ENCODE measurements around the gene HIF3A. TPM values are rescaled to one million over a fixed set of nuclear protein-coding genes. Genes with fewer than 3 reads are reported as not detected.
A peak's percentile ranks its signal among the peaks of the same experiment; 100 is the strongest.

The HIF3A gene
- total RNA-seq, 1 experiment from 2014 or later = 0.98 TPM

DNA sequence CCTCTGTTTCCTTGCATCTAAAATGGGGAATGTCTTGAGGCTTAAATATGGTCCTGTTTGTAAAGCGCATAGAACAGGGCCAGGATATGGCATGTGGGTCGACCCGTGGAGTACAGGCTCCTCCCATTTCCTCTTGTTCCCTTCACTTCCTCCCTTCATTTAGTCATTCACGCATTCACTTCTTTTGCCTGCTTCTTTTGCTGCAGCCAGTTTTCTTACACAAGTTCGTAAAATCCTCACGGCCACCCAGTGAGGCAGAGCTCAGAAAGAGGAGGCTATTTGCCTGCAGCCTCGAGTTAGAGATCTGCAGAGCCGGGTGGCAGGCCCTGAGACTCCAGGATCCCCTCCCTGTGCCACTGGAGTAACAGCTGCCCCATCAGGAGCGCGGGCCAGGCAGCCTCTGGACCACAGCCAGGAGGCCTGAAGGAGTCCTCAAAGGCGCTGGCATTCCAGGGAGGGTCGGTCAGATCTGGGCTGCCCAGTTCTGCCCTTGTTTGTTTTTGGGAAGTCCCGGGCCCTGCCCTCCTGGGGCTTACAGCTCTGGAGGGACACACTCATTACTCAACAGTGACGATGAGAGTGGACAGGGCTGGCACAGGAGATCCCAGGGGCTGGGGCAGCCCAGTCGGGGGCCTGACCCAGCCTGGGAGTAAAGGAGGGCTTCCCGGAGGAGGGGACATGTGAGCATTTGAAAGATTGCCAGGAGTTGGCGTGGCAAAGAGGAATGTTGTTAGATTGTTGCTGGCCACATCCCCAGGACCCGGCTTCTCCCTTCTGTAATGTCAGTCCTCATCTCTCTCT, 54.6 kb downstream of the HIF3A start:
- RAD21 ChIA-PET (ENCODE audit: low non-redundant PET in 1 of 2, low total read pairs in 2 of 2, uncharacterized antibody in 2 of 2, unreplicated experiment in 2 of 2) = no interaction called here
- POLR2A ChIA-PET = no interaction called here
- BruUV-seq (replicated peaks) = no TSS peak
- TF ChIP-seq ZFX (IDR thresholded peaks at IDR 0.05) = no peak
- TF ChIP-seq YY1 (IDR thresholded peaks at IDR 0.05; ENCODE audit: extremely low read depth, insufficient replicate concordance, low read depth, low read length) = no peak
- TF ChIP-seq RAD21 (IDR thresholded peaks at IDR 0.05; ENCODE audit: low read depth) = no peak
- Histone ChIP-seq H3K4me1 (ENCODE audit: control insufficient read depth in 1 of 2, insufficient read depth in 2 of 2, low read length in 2 of 2) (peaks cover 0 to 38% of the 10 kb centered on the region in 2 experiments; a peak in 2 of 4 replicates), H3K4me3 (replicated peaks in 1 of 2; ENCODE audit: low read depth in 1 of 2, low read length in 2 of 2) (no peak overlapping the region), H3K79me2 (ENCODE audit: insufficient read depth, low read length) (peaks cover 69% of the 10 kb centered on the region), H3K4me2 (ENCODE audit: low read length) (no peak overlapping the region), H3K36me3 (ENCODE audit: control insufficient read depth in 1 of 2, insufficient read depth in 2 of 2, low read length in 2 of 2) (peaks cover 16 to 18% of the 10 kb centered on the region in 2 experiments; a peak in 3 of 4 replicates), H3K9me2 (ENCODE audit: insufficient read depth) (no peaks in the 10 kb centered on the region), H3K9ac (ENCODE audit: low read length) (no peak overlapping the region), H4K20me1 (ENCODE audit: insufficient read depth) (no peaks in the 10 kb centered on the region), H3K9me3 (ENCODE audit: control insufficient read depth in 1 of 2, insufficient read depth in 1 of 2, low read depth in 1 of 2, low read length in 2 of 2) (no peaks in the 10 kb centered on the region), H3K27ac (ENCODE audit: low read depth, low read length) (peak overlapping the region; percentile 25; the same call in 1 of the 2 replicates), H3K27me3 (ENCODE audit: insufficient read depth, low read length) (no peaks in the 10 kb centered on the region), H2AFZ (ENCODE audit: low read depth, low read length, poor library complexity, severe bottlenecking) (no peak overlapping the region)
- ATAC-seq (no peak), DNase-seq (ENCODE audit: low read depth, low spot score) (no peak)
- CTCF ChIA-PET = no interaction called here
- intact Hi-C loops (cut with micrococcal nuclease) = no loop called here

DNA sequence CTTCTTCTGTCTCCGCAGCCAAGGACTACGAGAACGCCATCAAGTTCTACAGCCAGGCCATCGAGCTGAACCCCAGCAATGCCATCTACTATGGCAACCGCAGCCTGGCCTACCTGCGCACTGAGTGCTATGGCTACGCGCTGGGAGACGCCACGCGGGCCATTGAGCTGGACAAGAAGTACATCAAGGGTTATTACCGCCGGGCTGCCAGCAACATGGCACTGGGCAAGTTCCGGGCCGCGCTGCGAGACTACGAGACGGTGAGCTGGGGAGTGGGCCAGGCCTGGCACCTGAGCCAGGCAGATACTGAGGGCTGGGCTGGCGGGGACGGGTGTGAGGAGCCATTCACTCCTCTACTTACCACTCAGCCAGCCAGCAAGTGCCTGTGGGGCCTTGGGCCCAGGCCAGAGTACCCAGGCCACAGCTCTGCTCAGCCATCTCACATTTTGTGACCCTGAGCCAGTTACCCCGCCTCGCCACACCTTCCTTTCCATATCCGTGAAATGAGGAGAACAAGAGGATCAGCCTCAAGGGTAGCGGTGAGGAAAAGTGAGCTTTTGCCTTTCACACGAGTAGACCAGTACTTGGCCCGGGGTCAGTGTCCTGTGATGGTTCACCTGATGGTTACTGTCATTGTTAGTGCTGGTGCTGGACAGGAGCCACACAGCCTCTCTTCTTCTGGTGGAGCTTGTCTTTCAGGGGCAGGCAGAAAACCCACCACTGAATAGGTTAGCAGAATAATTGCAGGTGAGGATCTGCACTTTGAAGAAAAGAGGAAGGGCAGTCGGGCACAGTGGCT, 57.1 kb downstream of the HIF3A start:
- POLR2A ChIA-PET = no interaction called here
- Histone ChIP-seq H4K20me1 (ENCODE audit: insufficient read depth) (no peaks in the 10 kb centered on the region), H3K4me2 (ENCODE audit: low read length) (no peak overlapping the region), H3K79me2 (ENCODE audit: insufficient read depth, low read length) (peaks cover 73% of the 10 kb centered on the region), H3K4me3 (replicated peaks in 1 of 2; ENCODE audit: low read depth in 1 of 2, low read length in 2 of 2) (no peak overlapping the region), H3K4me1 (ENCODE audit: control insufficient read depth in 1 of 2, insufficient read depth in 2 of 2, low read length in 2 of 2) (peaks cover 0 to 21% of the 10 kb centered on the region in 2 experiments; a peak in 1 of 4 replicates), H3K9ac (ENCODE audit: low read length) (no peak overlapping the region), H3K27me3 (ENCODE audit: insufficient read depth, low read length) (no peaks in the 10 kb centered on the region), H2AFZ (ENCODE audit: low read depth, low read length, poor library complexity, severe bottlenecking) (no peak overlapping the region), H3K9me2 (ENCODE audit: insufficient read depth) (no peaks in the 10 kb centered on the region), H3K36me3 (ENCODE audit: control insufficient read depth in 1 of 2, insufficient read depth in 2 of 2, low read length in 2 of 2) (peaks cover 19 to 36% of the 10 kb centered on the region in 2 experiments; a peak in 3 of 4 replicates), H3K27ac (ENCODE audit: low read depth, low read length) (no peak overlapping the region), H3K9me3 (ENCODE audit: control insufficient read depth in 1 of 2, insufficient read depth in 1 of 2, low read depth in 1 of 2, low read length in 2 of 2) (no peaks in the 10 kb centered on the region)
- CTCF ChIA-PET = no interaction called here
- RAD21 ChIA-PET (ENCODE audit: low non-redundant PET in 1 of 2, low total read pairs in 2 of 2, uncharacterized antibody in 2 of 2, unreplicated experiment in 2 of 2) = no interaction called here
- intact Hi-C loops (cut with micrococcal nuclease) = no loop called here
- DNase-seq (ENCODE audit: low read depth, low spot score) = no peak
- no TSS peak for BruUV-seq (replicated peaks)
- no peak for ATAC-seq
- TF ChIP-seq RAD21 (IDR thresholded peaks at IDR 0.05; ENCODE audit: low read depth) = no peak
- TF ChIP-seq, protein P1, sequence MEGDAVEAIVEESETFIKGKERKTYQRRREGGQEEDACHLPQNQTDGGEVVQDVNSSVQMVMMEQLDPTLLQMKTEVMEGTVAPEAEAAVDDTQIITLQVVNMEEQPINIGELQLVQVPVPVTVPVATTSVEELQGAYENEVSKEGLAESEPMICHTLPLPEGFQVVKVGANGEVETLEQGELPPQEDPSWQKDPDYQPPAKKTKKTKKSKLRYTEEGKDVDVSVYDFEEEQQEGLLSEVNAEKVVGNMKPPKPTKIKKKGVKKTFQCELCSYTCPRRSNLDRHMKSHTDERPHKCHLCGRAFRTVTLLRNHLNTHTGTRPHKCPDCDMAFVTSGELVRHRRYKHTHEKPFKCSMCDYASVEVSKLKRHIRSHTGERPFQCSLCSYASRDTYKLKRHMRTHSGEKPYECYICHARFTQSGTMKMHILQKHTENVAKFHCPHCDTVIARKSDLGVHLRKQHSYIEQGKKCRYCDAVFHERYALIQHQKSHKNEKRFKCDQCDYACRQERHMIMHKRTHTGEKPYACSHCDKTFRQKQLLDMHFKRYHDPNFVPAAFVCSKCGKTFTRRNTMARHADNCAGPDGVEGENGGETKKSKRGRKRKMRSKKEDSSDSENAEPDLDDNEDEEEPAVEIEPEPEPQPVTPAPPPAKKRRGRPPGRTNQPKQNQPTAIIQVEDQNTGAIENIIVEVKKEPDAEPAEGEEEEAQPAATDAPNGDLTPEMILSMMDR (IDR thresholded peaks at IDR 0.05 in 2 of 3, conservative IDR thresholded peaks at IDR 0.05 in 1 of 3; ENCODE audit: borderline replicate concordance in 1 of 3, insufficient read depth in 1 of 3, low read depth in 2 of 3, low read length in 2 of 3) = no peak

All from HCT116 (cell line).